Neural progenitor cell (in vitro differentiated cells): ENCODE measurements around the gene NOXA1.

ENCODE experiments used
- EZH2 ChIP-seq: fragments of 200-600 bp; sonication (generic); IDR thresholded peaks from 2 replicates; pipeline ENCODE4 v1.6.1; 2017; ENCODE audit warnings: antibody characterized with exemption, mild to moderate bottlenecking, moderate library complexity
- TF ChIP-seq, protein P1 (sequence below): fragments of 200-600 bp; sonication (generic); IDR thresholded peaks from 2 replicates; pipeline ENCODE4 v1.5.1; 2017; ENCODE audit warnings: antibody characterized with exemption, mild to moderate bottlenecking

GRCh38 chr9:137476856-137477255 lies 53.7 kb downstream of the NOXA1 start:
- TF ChIP-seq, protein P1, sequence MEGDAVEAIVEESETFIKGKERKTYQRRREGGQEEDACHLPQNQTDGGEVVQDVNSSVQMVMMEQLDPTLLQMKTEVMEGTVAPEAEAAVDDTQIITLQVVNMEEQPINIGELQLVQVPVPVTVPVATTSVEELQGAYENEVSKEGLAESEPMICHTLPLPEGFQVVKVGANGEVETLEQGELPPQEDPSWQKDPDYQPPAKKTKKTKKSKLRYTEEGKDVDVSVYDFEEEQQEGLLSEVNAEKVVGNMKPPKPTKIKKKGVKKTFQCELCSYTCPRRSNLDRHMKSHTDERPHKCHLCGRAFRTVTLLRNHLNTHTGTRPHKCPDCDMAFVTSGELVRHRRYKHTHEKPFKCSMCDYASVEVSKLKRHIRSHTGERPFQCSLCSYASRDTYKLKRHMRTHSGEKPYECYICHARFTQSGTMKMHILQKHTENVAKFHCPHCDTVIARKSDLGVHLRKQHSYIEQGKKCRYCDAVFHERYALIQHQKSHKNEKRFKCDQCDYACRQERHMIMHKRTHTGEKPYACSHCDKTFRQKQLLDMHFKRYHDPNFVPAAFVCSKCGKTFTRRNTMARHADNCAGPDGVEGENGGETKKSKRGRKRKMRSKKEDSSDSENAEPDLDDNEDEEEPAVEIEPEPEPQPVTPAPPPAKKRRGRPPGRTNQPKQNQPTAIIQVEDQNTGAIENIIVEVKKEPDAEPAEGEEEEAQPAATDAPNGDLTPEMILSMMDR = no peak
- TF ChIP-seq EZH2 = no peak
